K562 (cell line): ENCODE results near the gene SLC38A10. TPM values are rescaled to one million over a fixed set of nuclear protein-coding genes. Genes with fewer than 3 reads are reported as not detected.

Experiments used
- ATAC-seq: fragments of 200-7000 bp; cut with Tn5 transposase; 3 replicates; pipeline ENCODE4 v1.9.1; 2020; ENCODE audit warnings: moderate library complexity
- BruUV-seq: library from RNA; stranded (reverse); fragments of 400-500 nt; replicated peaks from 2 replicates; lab custom pipeline; 2021; lab: Mats Ljungman, UMichigan
- CTCF ChIA-PET: fragments of 300-600 bp; formaldehyde crosslinking; extraction: SDS; loops from one replicate; lab custom pipeline; 2021; ENCODE audit warnings: low intra/inter-chr PET ratio; lab: Yijun Ruan, JAX
- POLR2A ChIA-PET: fragments of 300-600, 350-650 bp; sonication (Branson Sonifier 250); formaldehyde crosslinking; extraction: SDS; loops from one replicate; lab custom pipeline; 2021; ENCODE audit warnings: antibody characterized with exemption, inconsistent platforms; lab: Yijun Ruan, JAX
- DNase-seq, 4 experiments: peaks; one replicate each; pipeline versions ENCODE4 v3.0.0 to v3.0.0-alpha.2; 2011 to 2018; ENCODE audit warnings: low spot score in 3 of 4, mixed read lengths in 3 of 4; ENCODE audit errors: extremely low read depth in 1 of 4
- FAIRE-seq: peaks from 2 replicates; lab custom pipeline; 2011; peaks lifted over from hg19 to GRCh38; lab: Jason Lieb, UNC
- H2AFZ ChIP-seq: 2 replicates; pipeline ENCODE4 v1.6.0; 2011; ENCODE audit warnings: low read depth, low read length, control low read depth, inconsistent platforms
- H3K27ac ChIP-seq: fragments of 200-600 bp; 3 replicates; pipeline ENCODE4 v1.8.0; 2011; ENCODE audit warnings: low read depth, mild to moderate bottlenecking, control low read depth, inconsistent platforms, low read length, moderate library complexity, mixed read lengths; ENCODE audit errors: extremely low read depth
- H3K27me3 ChIP-seq, 2 experiments: fragments of 300-600 bp in 1 of 2; 2 replicates in 1 of 2; 3 replicates in 1 of 2; pipeline versions ENCODE4 v1.6.0 to v1.8.0; 2011; ENCODE audit warnings: inconsistent platforms in 2 of 2, low read length in 2 of 2, mild to moderate bottlenecking in 1 of 2, mixed read lengths in 1 of 2, moderate library complexity in 1 of 2; ENCODE audit not compliant: control insufficient read depth in 2 of 2, insufficient read depth in 2 of 2
- H3K36me3 ChIP-seq: fragments of 300-600 bp; 3 replicates; pipeline ENCODE4 v1.8.0; 2011; ENCODE audit warnings: mild to moderate bottlenecking, low read length, inconsistent platforms; ENCODE audit not compliant: control insufficient read depth, insufficient read depth
- H3K4me1 ChIP-seq, 2 experiments: fragments of 200-600 bp in 1 of 2; replicated peaks in 1 of 2; 2 replicates in 1 of 2; 3 replicates in 1 of 2; pipeline versions ENCODE4 v1.5.1 to v1.8.0; 2011; ENCODE audit warnings: inconsistent platforms in 2 of 2, low read length in 2 of 2, mild to moderate bottlenecking in 1 of 2, mixed read lengths in 1 of 2, moderate library complexity in 1 of 2; ENCODE audit not compliant: control insufficient read depth in 2 of 2, insufficient read depth in 2 of 2
- H3K4me2 ChIP-seq: 2 replicates; pipeline ENCODE4 v1.6.1; 2011; ENCODE audit warnings: low read length, control low read depth, inconsistent platforms, mixed read lengths; ENCODE audit not compliant: insufficient read depth
- H3K4me3 ChIP-seq: fragments of 200-600 bp; sonication (generic), shearing (Covaris generic); 2 replicates; pipeline ENCODE4 v1.5.1; 2016; ENCODE audit warnings: control low read depth, inconsistent platforms
- H3K79me2 ChIP-seq: fragments of 200-600 bp; 3 replicates; pipeline ENCODE4 v1.8.0; 2011; ENCODE audit warnings: low read length, inconsistent platforms; ENCODE audit not compliant: control insufficient read depth, insufficient read depth
- H3K9ac ChIP-seq, 2 experiments: 2 replicates each; pipeline versions ENCODE4 v1.6.0 to v1.6.1; 2011; ENCODE audit warnings: low read depth in 2 of 2, low read length in 2 of 2, control low read depth in 1 of 2, inconsistent platforms in 1 of 2, mild to moderate bottlenecking in 1 of 2, mixed read lengths in 1 of 2; ENCODE audit not compliant: insufficient read depth in 1 of 2
- H3K9me1 ChIP-seq: one replicate; pipeline ENCODE4 v1.6.0; 2011; ENCODE audit warnings: inconsistent platforms, mild to moderate bottlenecking, low read length, moderate library complexity; ENCODE audit not compliant: control insufficient read depth, insufficient read depth
- H3K9me3 ChIP-seq: replicated peaks from 2 replicates; pipeline ENCODE4 v1.5.1; 2011; ENCODE audit warnings: low read depth, low read length, inconsistent platforms; ENCODE audit not compliant: control insufficient read depth, insufficient read depth
- H4K20me1 ChIP-seq: replicated peaks from 2 replicates; pipeline ENCODE4 v1.6.1; 2011; ENCODE audit warnings: low read length, inconsistent platforms, mixed read lengths; ENCODE audit not compliant: control insufficient read depth, insufficient read depth
- CBFB ChIP-seq: sonication (generic); formaldehyde crosslinking; IDR thresholded peaks from 2 replicates; pipeline ENCODE4 v1.4.0; 2020; ENCODE audit warnings: mild to moderate bottlenecking, missing genetic modification reagents
- CBX5 ChIP-seq: IDR thresholded peaks from 2 replicates; pipeline ENCODE4 v1.6.1; 2014; ENCODE audit warnings: low read depth, borderline replicate concordance
- CBX8 ChIP-seq: fragments of 200-600 bp; sonication (generic); IDR thresholded peaks from 2 replicates; pipeline ENCODE4 v1.6.1; 2012; ENCODE audit warnings: borderline replicate concordance, mixed run types, low read depth, mild to moderate bottlenecking, moderate library complexity, mixed read lengths, low read length, control low read depth, inconsistent platforms; ENCODE audit not compliant: poor library complexity, severe bottlenecking; ENCODE audit errors: extremely low read depth
- FOXJ2 ChIP-seq: fragments of 200-800 bp; sonication (Bioruptor generic); IDR thresholded peaks from 2 replicates; pipeline ENCODE4 v1.6.1; 2016; ENCODE audit warnings: missing genetic modification characterization, missing compliant biosample characterization
- KAT8 ChIP-seq: fragments of 450-650 bp; IDR thresholded peaks from 2 replicates; pipeline ENCODE4 v1.6.1; 2016; ENCODE audit warnings: low read depth, mild to moderate bottlenecking
- NEUROD1 ChIP-seq: fragments of 150-350 bp; IDR thresholded peaks from 2 replicates; pipeline ENCODE4 v1.6.1; 2014; ENCODE audit warnings: borderline replicate concordance, low read length, low read depth; ENCODE audit not compliant: partially characterized antibody
- NR4A1 ChIP-seq, 2 experiments: fragments of 250-450 bp in 1 of 2; fragments of 450-650 bp in 1 of 2; sonication (Bioruptor Pico) in 1 of 2; IDR thresholded peaks; 2 replicates each; pipeline versions ENCODE4 v1.4.0 to v1.6.1; 2016 to 2020; ENCODE audit warnings: mild to moderate bottlenecking in 2 of 2, missing compliant biosample characterization in 1 of 2, missing genetic modification characterization in 1 of 2, moderate library complexity in 1 of 2
- RBBP5 ChIP-seq: fragments of 200-600 bp; sonication (generic); IDR thresholded peaks from 2 replicates; pipeline ENCODE4 v1.6.1; 2012; ENCODE audit warnings: borderline replicate concordance, mild to moderate bottlenecking, low read length, control low read depth, inconsistent platforms; ENCODE audit not compliant: insufficient read depth, poor library complexity, severe bottlenecking
- RFX1 ChIP-seq: fragments of 450-650 bp; IDR thresholded peaks from 2 replicates; pipeline ENCODE4 v1.6.1; 2016; ENCODE audit warnings: mild to moderate bottlenecking, moderate library complexity
- SAP30 ChIP-seq: fragments of 200-600 bp; sonication (generic); IDR thresholded peaks from 2 replicates; pipeline ENCODE4 v1.6.1; 2012; ENCODE audit warnings: borderline replicate concordance, low read depth, mild to moderate bottlenecking, moderate library complexity, low read length, control low read depth, inconsistent platforms; ENCODE audit not compliant: insufficient read depth, poor library complexity, severe bottlenecking
- TAF9B ChIP-seq: fragments of 450-650 bp; IDR thresholded peaks from 2 replicates; pipeline ENCODE4 v1.6.1; 2018; ENCODE audit warnings: mild to moderate bottlenecking; ENCODE audit not compliant: partially characterized antibody
- ZBTB7A ChIP-seq: IDR thresholded peaks from 2 replicates; pipeline ENCODE4 v1.6.1; 2011; ENCODE audit warnings: low read depth, mild to moderate bottlenecking, low read length, moderate library complexity, borderline replicate concordance; ENCODE audit not compliant: control insufficient read depth
- ZNF23 ChIP-seq: fragments of 250-450 bp; sonication (Bioruptor Pico); IDR thresholded peaks from 2 replicates; pipeline ENCODE4 v1.4.0; 2020; ENCODE audit warnings: mild to moderate bottlenecking
- ZNF695 ChIP-seq: fragments of 450-650 bp; formaldehyde crosslinking; IDR thresholded peaks from 2 replicates; pipeline ENCODE4 v1.4.0; 2020; ENCODE audit warnings: mild to moderate bottlenecking, moderate library complexity
- ZNF766 ChIP-seq: fragments of 200-800 bp; sonication (Bioruptor generic); conservative IDR thresholded peaks from 2 replicates; pipeline ENCODE4 v1.6.1; 2016; ENCODE audit warnings: missing genetic modification characterization, missing compliant biosample characterization
- WGBS: fragments of 100-300 bp; shearing (Covaris generic); methylation state at CpG from one replicate; pipeline ENCODE4 v1.1.6; 2016; ENCODE audit warnings: low coverage, mixed read lengths; ENCODE audit not compliant: insufficient coverage; ENCODE audit errors: missing lambda C conversion rate; 5-methylcytosine and 5-hydroxymethylcytosine counted together
- in situ Hi-C: fragments of 300-500 bp; cut with MboI; formaldehyde crosslinking; loops from 4 replicates; pipeline ENCODE4 v1.15.0; 2018; ENCODE audit warnings: inconsistent platforms, mixed read lengths
- intact Hi-C: fragments of 100-400 bp; cut with micrococcal nuclease; formaldehyde crosslinking; loops from 2 replicates; pipeline ENCODE4 v1.14.2; 2022
- polyA plus RNA-seq, 8 experiments: library from polyadenylated mRNA; depleted of rRNA in 4 of 8; stranded (reverse) in 5 of 8; unstranded in 3 of 8; fragments of >200 nt; fragmentation: Nextera tagmentation in 2 of 8; fragmentation: Illumina TruSeq in 1 of 8; extraction: Ambion mirVana in 2 of 8; extraction: Trizol in 1 of 8; gene quantifications; 2 replicates each; pipeline versions ENCODE4 v1.2.1 to v1.2.3, GENCODE V29; 2011 to 2014; ENCODE audit warnings: inconsistent platforms in 1 of 8, missing spikeins in 1 of 8
- total RNA-seq, 7 experiments: library from RNA; depleted of rRNA in 6 of 7; stranded (reverse); fragments of >200 nt in 6 of 7; fragmentation: Illumina TruSeq in 2 of 7; extraction: Trizol in 2 of 7; gene quantifications; 2 replicates each; pipeline versions ENCODE4 v1.2.1 to v1.2.3, GENCODE V29; 2011 to 2021; ENCODE audit warnings: low replicate concordance in 1 of 7
- TF ChIP-seq, protein P1 (sequence below): fragments of 250-450 bp; sonication (Bioruptor Pico); IDR thresholded peaks from 2 replicates; pipeline ENCODE4 v1.4.0; 2020; ENCODE audit warnings: borderline replicate concordance
- TF ChIP-seq, protein P2 (sequence below): fragments of 450-650 bp; formaldehyde crosslinking; conservative IDR thresholded peaks from 2 replicates; pipeline ENCODE4 v1.4.0; 2022; ENCODE audit warnings: mild to moderate bottlenecking, missing genetic modification characterization

Gene SLC38A10
- total and polyA plus RNA-seq, 9 of the 15 experiments (the other 6 are each of a cell fraction or from before 2014, with no cell fraction given) = 0.45 to 54.2 (median 13.8) TPM

GRCh38 chr17:81217491-81217890 is 77.6 kb downstream of the SLC38A10 start:
- no peak for ATAC-seq
- no peaks in the 10 kb centered on the region for H4K20me1 ChIP-seq
- in situ Hi-C loops (no loop called here), intact Hi-C loops (no loop called here)
- no peaks in the 10 kb centered on the region for H3K27me3 ChIP-seq
- peaks cover 0 to 35% of the 10 kb centered on the region in 2 experiments; a peak in 3 of 5 replicates for H3K4me1 ChIP-seq
- no peak for FAIRE-seq
- H3K36me3 ChIP-seq = peaks cover 8% of the 10 kb centered on the region; the same call in 1 of the 3 replicates
- no peak overlapping the region for H3K9ac ChIP-seq
- BruUV-seq = no TSS peak
- WGBS = 93% methylated on average over 18 of the region's 18 CpGs
- no peak overlapping the region for H3K27ac ChIP-seq
- no peak overlapping the region for H3K4me2 ChIP-seq
- no peaks in the 10 kb centered on the region for H3K9me1 ChIP-seq
- DNase-seq = no peak
- no peaks in the 10 kb centered on the region for H3K9me3 ChIP-seq
- peaks cover 4% of the 10 kb centered on the region; the same call in 2 of the 3 replicates for H3K79me2 ChIP-seq
- H2AFZ ChIP-seq = no peak overlapping the region
- ChIA-PET CTCF (no interaction called here), POLR2A (interaction anchor here (0.6 kb wide), 1 partner anchor 19 kb away, joined by 3 read pairs; no protein-coding TSS in a partner anchor)
- no peak overlapping the region for H3K4me3 ChIP-seq
- TF ChIP-seq, protein P1, sequence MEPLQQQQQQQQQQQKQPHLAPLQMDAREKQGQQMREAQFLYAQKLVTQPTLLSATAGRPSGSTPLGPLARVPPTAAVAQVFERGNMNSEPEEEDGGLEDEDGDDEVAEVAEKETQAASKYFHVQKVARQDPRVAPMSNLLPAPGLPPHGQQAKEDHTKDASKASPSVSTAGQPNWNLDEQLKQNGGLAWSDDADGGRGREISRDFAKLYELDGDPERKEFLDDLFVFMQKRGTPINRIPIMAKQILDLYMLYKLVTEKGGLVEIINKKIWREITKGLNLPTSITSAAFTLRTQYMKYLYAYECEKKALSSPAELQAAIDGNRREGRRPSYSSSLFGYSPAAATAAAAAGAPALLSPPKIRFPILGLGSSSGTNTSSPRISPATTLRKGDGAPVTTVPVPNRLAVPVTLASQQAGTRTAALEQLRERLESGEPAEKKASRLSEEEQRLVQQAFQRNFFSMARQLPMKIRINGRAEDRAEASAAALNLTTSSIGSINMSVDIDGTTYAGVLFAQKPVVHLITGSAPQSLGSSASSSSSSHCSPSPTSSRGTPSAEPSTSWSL = no peak
- no peak for TF ChIP-seq SAP30
- TF ChIP-seq KAT8 = no peak
- TF ChIP-seq, protein P2, sequence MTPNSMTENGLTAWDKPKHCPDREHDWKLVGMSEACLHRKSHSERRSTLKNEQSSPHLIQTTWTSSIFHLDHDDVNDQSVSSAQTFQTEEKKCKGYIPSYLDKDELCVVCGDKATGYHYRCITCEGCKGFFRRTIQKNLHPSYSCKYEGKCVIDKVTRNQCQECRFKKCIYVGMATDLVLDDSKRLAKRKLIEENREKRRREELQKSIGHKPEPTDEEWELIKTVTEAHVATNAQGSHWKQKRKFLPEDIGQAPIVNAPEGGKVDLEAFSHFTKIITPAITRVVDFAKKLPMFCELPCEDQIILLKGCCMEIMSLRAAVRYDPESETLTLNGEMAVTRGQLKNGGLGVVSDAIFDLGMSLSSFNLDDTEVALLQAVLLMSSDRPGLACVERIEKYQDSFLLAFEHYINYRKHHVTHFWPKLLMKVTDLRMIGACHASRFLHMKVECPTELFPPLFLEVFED (CRISPR knock-in tag) = no peak
- TF ChIP-seq FOXJ2 (tag) = no peak
- TF ChIP-seq CBX8 = no peak
- no peak for TF ChIP-seq CBFB (CRISPR knock-in tag)
- TF ChIP-seq CBX5 = no peak
- no peak for TF ChIP-seq RBBP5
- no peak for TF ChIP-seq NR4A1 (CRISPR knock-in tag; IDR thresholded peaks at IDR 0.05)
- no peak for TF ChIP-seq NR4A1 (tag; IDR thresholded peaks at IDR 0.05)
- no peak for TF ChIP-seq ZBTB7A
- TF ChIP-seq RFX1 = no peak
- TF ChIP-seq ZNF23 (CRISPR knock-in tag) = no peak
- no peak for TF ChIP-seq TAF9B
- TF ChIP-seq ZNF695 (CRISPR knock-in tag) = no peak
- no peak for TF ChIP-seq NEUROD1
- no peak for TF ChIP-seq ZNF766 (CRISPR knock-in tag)
